ENCODE measurements around the gene EFCAB8.
A peak's percentile ranks its signal among the peaks of the same experiment; 100 is the strongest.
"Not testable (repeated sequence)": the region's sequence is repeated elsewhere in the genome, so short reads cannot be mapped to it uniquely, and the experiment has no call there.

EFCAB8 gene

GRCh38 chr20:32896521-32897280 is 38.0 kb downstream of the EFCAB8 start:
- no peak for TF ChIP-seq Cebpa-rat (IDR thresholded peaks at IDR 0.05)
- H3K9ac ChIP-seq: no peak overlapping the region
- H3K4me1 ChIP-seq: peaks cover 0 to 78% (median 63%) of the 10 kb centered on the region in 10 experiments; a peak in 18 of 20 replicates
- 0 out of 22 replicates have a peak overlapping the region, but pooled peaks of 1 of the 11 experiments have one; percentile 12 for H3K4me2 ChIP-seq
- no peaks in the 10 kb centered on the region for H3K27me3 ChIP-seq
- H4K20me1 ChIP-seq: no peaks in the 10 kb centered on the region; a peak in 2 of 22 replicates
- H3K4me3 ChIP-seq: no peak overlapping the region
- no peak overlapping the region for H3K27ac ChIP-seq
- H3K9me3 ChIP-seq (replicated peaks in 1 of 11): no peaks in the 10 kb centered on the region
- no peaks in the 10 kb centered on the region for H3K36me3 ChIP-seq

GRCh38 chr20:32898729-32899128 is 40.0 kb downstream of the EFCAB8 start:
- Histone ChIP-seq H3K27ac (no peak overlapping the region), H3K9ac (peak overlapping the region in 1 of 11 experiments; percentile 7; a peak in 1 of 22 replicates), H3K9me3 (replicated peaks in 1 of 11) (no peaks in the 10 kb centered on the region), H4K20me1 (no peaks in the 10 kb centered on the region; a peak in 1 of 22 replicates), H3K4me2 (peak overlapping the region in 8 of 11 experiments; percentile 25 to 65 (median 47); a peak in 16 of 22 replicates), H3K4me1 (peaks cover 0 to 58% (median 44%) of the 10 kb centered on the region in 10 experiments; a peak in 18 of 20 replicates), H3K27me3 (no peaks in the 10 kb centered on the region), H3K4me3 (no peak overlapping the region), H3K36me3 (no peaks in the 10 kb centered on the region)
- TF ChIP-seq Cebpa-rat (IDR thresholded peaks at IDR 0.05): no peak

DNA sequence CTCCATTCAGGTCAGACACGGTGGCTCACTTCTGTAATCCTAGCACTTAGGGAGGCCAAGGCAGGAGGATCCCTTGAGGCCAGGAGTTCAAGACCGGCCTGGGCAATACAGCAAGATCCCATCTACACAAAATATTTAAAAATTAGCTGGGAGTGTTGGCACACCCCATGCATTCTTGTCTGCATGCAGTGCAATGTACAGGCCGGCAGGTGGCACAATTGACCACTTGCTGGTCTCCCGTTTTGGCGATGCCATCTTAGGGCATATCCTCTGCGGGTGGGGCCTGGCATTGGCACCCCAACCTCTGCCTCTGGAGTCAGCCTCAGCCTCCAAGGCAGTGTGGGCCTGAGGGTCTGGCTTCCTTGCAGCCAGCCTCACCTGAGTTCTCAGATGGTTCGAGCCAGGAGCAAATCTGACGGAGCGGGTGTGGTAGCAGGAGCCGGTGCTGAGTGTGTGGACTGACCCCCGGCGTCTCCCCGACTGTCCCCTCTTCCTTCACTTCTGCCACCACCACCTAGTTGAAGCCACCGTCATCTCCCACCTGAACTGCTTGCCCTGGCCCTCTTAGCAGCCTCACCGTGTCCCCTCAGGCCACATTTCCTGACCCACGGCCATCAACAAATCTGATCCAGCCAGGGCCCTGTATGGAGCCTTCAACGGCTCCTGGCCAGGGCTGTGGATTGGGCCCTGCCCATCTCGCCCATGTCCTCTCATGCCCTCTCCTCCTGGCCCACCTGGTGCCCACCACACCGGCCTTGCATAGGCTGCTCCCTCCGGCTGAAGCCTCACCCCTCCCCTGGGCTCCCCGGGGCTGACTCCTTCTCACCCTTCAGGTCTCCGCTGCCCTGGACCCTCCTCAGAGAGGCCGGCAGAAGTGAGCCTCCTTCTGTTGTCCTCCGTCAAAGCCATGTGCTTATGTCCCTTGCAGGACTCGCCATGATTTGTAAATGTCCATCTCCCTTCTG is 44.0 kb downstream of the EFCAB8 start:
- Histone ChIP-seq H3K36me3 (no peaks in the 10 kb centered on the region), H3K4me1 (peaks cover 0 to 47% (median 39%) of the 10 kb centered on the region in 10 experiments; a peak in 17 of 20 replicates), H3K4me3 (no peak overlapping the region), H3K9ac (no peak overlapping the region; a peak in 1 of 22 replicates), H3K4me2 (no peak overlapping the region), H3K27ac (no peak overlapping the region; a peak in 2 of 22 replicates), H4K20me1 (no peaks in the 10 kb centered on the region; a peak in 1 of 22 replicates), H3K27me3 (no peaks in the 10 kb centered on the region), H3K9me3 (replicated peaks in 1 of 11) (no peaks in the 10 kb centered on the region)
- no peak for TF ChIP-seq Cebpa-rat (IDR thresholded peaks at IDR 0.05)

DNA sequence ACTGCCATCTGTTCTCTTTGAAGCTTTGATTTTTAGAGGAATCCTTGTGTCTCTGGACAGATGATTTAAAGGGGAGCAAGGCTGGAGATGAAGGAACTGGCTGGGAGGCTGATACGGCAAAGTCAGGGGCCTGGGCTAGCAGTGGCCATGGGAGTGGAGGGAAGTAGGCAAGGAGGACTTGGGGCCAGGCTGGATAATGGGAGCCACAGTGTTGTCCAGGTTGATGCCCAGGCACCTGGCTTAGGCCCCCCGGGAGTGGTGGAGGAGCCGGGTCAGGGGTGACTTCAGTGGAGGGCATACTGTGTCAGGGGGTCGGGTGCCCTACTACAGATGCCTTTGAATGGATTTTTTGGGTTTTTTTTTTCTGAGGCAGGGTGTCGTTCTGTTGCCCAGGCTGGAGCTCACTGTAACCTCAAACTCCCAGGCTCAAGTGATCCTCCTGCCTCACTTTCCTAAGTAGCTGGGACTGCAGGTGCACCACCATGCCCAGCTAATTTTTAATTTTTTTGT is 45.0 kb downstream of the EFCAB8 start:
- Histone ChIP-seq H3K4me3 (no peak overlapping the region), H3K4me1 (peaks cover 9 to 47% (median 40%) of the 10 kb centered on the region in 10 experiments), H3K36me3 (no peaks in the 10 kb centered on the region), H3K9me3 (replicated peaks in 1 of 11) (no peaks in the 10 kb centered on the region), H3K4me2 (no peak overlapping the region), H4K20me1 (no peaks in the 10 kb centered on the region; a peak in 1 of 22 replicates), H3K9ac (no peak overlapping the region), H3K27ac (no peak overlapping the region), H3K27me3 (no peaks in the 10 kb centered on the region)
- no peak for TF ChIP-seq Cebpa-rat (IDR thresholded peaks at IDR 0.05)

GRCh38 chr20:32904678-32905077 is 46.0 kb downstream of the EFCAB8 start:
- not testable (repeated sequence) for H3K4me3 ChIP-seq; H3K9me3 ChIP-seq (replicated peaks in 1 of 11); H3K27me3 ChIP-seq; H3K4me2 ChIP-seq; H4K20me1 ChIP-seq; H3K9ac ChIP-seq; H3K27ac ChIP-seq; H3K36me3 ChIP-seq
- peaks cover 11 to 47% (median 40%) of the 10 kb centered on the region in 10 experiments for H3K4me1 ChIP-seq

DNA sequence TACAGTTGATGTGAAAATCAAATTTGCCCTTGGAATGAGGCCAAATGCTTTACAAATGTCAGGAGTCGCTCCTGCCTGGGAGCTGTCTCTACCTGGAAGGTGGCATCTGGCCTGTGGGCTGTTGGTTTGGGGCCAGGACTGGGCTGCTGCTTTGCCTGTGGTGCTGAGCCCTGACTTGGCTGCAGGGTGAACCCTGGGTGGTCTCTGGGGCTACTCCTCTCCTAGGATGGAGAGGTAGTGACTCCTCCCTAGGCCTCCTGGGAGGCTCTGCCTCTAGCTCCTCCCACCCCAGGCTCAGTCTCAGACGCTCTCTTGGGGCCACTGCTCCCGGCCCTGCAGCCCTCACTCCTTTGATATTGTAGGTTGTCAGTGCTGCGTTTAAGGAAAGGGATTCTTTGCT is 47.5 kb downstream of the EFCAB8 start:
- Histone ChIP-seq H3K27me3 (no peaks in the 10 kb centered on the region), H3K27ac (no peak overlapping the region), H3K9ac (no peak overlapping the region), H3K9me3 (replicated peaks in 1 of 11) (no peaks in the 10 kb centered on the region), H4K20me1 (no peaks in the 10 kb centered on the region; a peak in 1 of 22 replicates), H3K4me1 (peaks cover 11 to 50% (median 36%) of the 10 kb centered on the region in 10 experiments), H3K4me3 (no peak overlapping the region), H3K4me2 (peak overlapping the region in 9 of 11 experiments; percentile 3 to 88 (median 73); a peak in 16 of 22 replicates), H3K36me3 (no peaks in the 10 kb centered on the region)
- no peak for TF ChIP-seq Cebpa-rat (IDR thresholded peaks at IDR 0.05)

DNA sequence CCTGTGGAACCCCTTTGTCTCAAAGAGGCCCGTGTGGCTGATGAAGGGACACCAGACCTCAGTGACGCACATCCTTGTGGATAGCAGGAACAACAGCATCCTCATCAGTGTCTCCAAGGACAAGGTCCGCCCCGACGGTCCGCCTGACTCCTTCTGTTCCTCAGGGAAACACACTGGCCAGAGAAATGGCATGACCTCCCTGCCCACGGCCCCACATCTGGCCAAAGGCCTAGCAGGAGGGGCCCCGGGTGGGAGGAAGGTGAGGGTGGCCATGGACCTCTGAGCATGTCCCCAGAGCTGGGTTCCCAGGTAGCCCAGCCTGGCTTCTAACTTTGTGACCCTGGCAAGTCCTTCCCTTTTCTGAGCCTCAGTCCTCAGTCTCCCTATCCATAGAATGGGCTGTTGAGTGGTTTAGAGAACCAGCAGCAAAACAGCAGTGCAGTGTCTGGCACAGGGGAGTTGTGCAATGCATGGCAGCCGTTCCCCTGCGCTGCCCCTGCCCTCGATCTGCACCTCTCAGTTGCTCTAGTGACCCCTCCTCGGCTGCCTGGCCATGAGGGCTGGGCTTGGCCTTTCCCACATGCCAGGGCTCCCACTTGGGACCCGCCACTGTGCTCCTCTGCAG is 48.3 kb downstream of the EFCAB8 start:
- Histone ChIP-seq H3K9ac (peak overlapping the region in 2 of 11 experiments; percentile 1 to 39; a peak in 2 of 22 replicates), H3K4me3 (no peak overlapping the region), H3K4me1 (peaks cover 11 to 50% (median 36%) of the 10 kb centered on the region in 10 experiments), H3K27ac (peak overlapping the region in 1 of 11 experiments; percentile 13; a peak in 1 of 22 replicates), H3K27me3 (no peaks in the 10 kb centered on the region), H4K20me1 (no peaks in the 10 kb centered on the region; a peak in 1 of 22 replicates), H3K4me2 (peak overlapping the region; percentile 3 to 88 (median 69); a peak in 19 of 22 replicates), H3K36me3 (no peaks in the 10 kb centered on the region), H3K9me3 (replicated peaks in 1 of 11) (no peaks in the 10 kb centered on the region)
- peak in 2 of 11 experiments; percentile 22 to 26; a peak in 1 of 22 replicates for TF ChIP-seq Cebpa-rat (IDR thresholded peaks at IDR 0.05)

GRCh38 chr20:32907886-32908285 is 49.2 kb downstream of the EFCAB8 start:
- no peak for TF ChIP-seq Cebpa-rat (IDR thresholded peaks at IDR 0.05)
- Histone ChIP-seq H3K4me1 (peaks cover 11 to 50% (median 37%) of the 10 kb centered on the region in 10 experiments), H3K9me3 (replicated peaks in 1 of 11) (no peaks in the 10 kb centered on the region), H3K27ac (peak overlapping the region in 3 of 11 experiments; percentile 13 to 41 (median 32); a peak in 2 of 22 replicates), H3K4me2 (peak overlapping the region in 10 of 11 experiments; percentile 29 to 88 (median 71); a peak in 20 of 22 replicates), H3K4me3 (no peak overlapping the region), H4K20me1 (no peaks in the 10 kb centered on the region; a peak in 1 of 22 replicates), H3K9ac (peak overlapping the region in 5 of 11 experiments; percentile 8 to 62 (median 39); a peak in 5 of 22 replicates), H3K27me3 (no peaks in the 10 kb centered on the region), H3K36me3 (no peaks in the 10 kb centered on the region)
